DOHH2 (cell line): ENCODE results near the gene TC2N.

Source experiments
- H3F3A ChIP-seq: fragments of 200-600 bp; sonication (generic), shearing (Covaris generic); 2 replicates; pipeline ENCODE4 v1.6.0; 2016; ENCODE audit warnings: antibody characterized with exemption, mild to moderate bottlenecking; ENCODE audit not compliant: control insufficient read depth, insufficient read depth
- H3K27ac ChIP-seq: fragments of 200-600 bp; sonication (generic); 2 replicates; pipeline ENCODE4 v1.5.1; 2014; ENCODE audit warnings: low read depth, mild to moderate bottlenecking, low read length, moderate library complexity
- H3K27me3 ChIP-seq: fragments of 200-600 bp; sonication (generic); 2 replicates; pipeline ENCODE4 v1.6.1; 2014; ENCODE audit warnings: mild to moderate bottlenecking, low read length, mixed read lengths; ENCODE audit not compliant: control insufficient read depth
- H3K36me3 ChIP-seq: fragments of 200-600 bp; sonication (generic); 2 replicates; pipeline ENCODE4 v1.6.1; 2014; ENCODE audit warnings: mild to moderate bottlenecking, low read length, moderate library complexity, mixed read lengths; ENCODE audit not compliant: control insufficient read depth
- H3K4me1 ChIP-seq: fragments of 200-600 bp; sonication (generic); 2 replicates; pipeline ENCODE4 v1.6.1; 2014; ENCODE audit warnings: mild to moderate bottlenecking, low read length, mixed read lengths; ENCODE audit not compliant: control insufficient read depth
- H3K4me2 ChIP-seq: fragments of 200-600 bp; sonication (generic); 2 replicates; pipeline ENCODE4 v1.6.0; 2014; ENCODE audit warnings: mild to moderate bottlenecking, low read length, moderate library complexity
- H3K4me3 ChIP-seq: fragments of 200-600 bp; sonication (generic); 2 replicates; pipeline ENCODE4 v1.5.1; 2014; ENCODE audit warnings: mild to moderate bottlenecking, low read length, mixed read lengths
- H3K79me2 ChIP-seq: fragments of 200-600 bp; sonication (generic); 2 replicates; pipeline ENCODE4 v1.6.1; 2014; ENCODE audit warnings: mild to moderate bottlenecking, low read length, mixed read lengths; ENCODE audit not compliant: control insufficient read depth
- H3K9me2 ChIP-seq: fragments of 200-600 bp; sonication (generic); replicated peaks from 2 replicates; pipeline ENCODE4 v1.6.1; 2014; ENCODE audit warnings: mild to moderate bottlenecking, low read length, mixed read lengths; ENCODE audit not compliant: control insufficient read depth
- H3K9me3 ChIP-seq: fragments of 200-600 bp; sonication (generic); 2 replicates; pipeline ENCODE4 v1.6.1; 2014; ENCODE audit warnings: antibody characterized with exemption, low read length, mixed read lengths; ENCODE audit not compliant: control insufficient read depth, insufficient read depth
- H4K20me1 ChIP-seq: fragments of 200-600 bp; sonication (generic); 2 replicates; pipeline ENCODE4 v1.6.0; 2014; ENCODE audit warnings: low read depth, mild to moderate bottlenecking, antibody characterized with exemption, low read length, moderate library complexity; ENCODE audit not compliant: control insufficient read depth, insufficient read depth
- EZH2phosphoT487 ChIP-seq: fragments of 200-600 bp; sonication (generic); IDR thresholded peaks from 2 replicates; pipeline ENCODE4 v1.6.1; 2017; ENCODE audit warnings: borderline replicate concordance, mild to moderate bottlenecking, antibody characterized with exemption, low read length, moderate library complexity, mixed read lengths
- TF ChIP-seq, protein P1 (sequence below): fragments of 200-600 bp; sonication (generic); IDR thresholded peaks from one replicate; pipeline ENCODE4 v1.5.1; 2014; ENCODE audit warnings: antibody characterized with exemption, mild to moderate bottlenecking, low read depth, low read length; ENCODE audit not compliant: poor library complexity, severe bottlenecking

Gene TC2N

DNA sequence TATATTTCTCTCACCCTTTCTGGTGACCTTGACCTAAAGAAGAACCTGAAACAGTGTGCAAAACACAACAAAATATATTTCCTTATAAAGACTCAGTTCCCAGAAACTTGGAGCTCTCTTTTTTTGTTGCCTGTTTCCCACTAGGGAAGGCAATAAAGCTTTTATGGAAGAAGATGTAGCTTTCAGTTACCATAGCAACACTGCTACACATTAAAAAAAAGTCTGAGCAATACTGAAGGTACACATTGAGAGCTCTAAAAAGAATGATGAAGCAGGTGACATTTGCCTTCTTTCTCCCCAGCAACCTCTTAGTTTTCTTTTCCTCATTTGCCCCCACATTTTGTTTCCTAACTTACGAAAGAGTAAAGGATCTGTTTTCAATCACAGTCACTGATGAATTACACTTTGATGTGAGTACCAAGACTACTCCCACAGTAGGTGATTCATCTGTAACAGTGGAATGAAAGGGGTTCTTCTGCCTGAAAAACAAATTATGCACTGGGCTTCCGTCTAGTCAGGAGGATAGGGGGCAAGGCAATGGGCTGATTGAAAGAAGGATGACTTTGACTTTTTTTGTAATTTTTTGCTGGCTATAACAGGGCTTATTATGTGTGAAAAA is 134.4 kb downstream of the TC2N start:
- Histone ChIP-seq H3F3A (no peaks in the 10 kb centered on the region), H3K36me3 (no peaks in the 10 kb centered on the region), H3K4me2 (no peak overlapping the region), H3K4me3 (no peak overlapping the region), H4K20me1 (no peaks in the 10 kb centered on the region), H3K9me2 (no peaks in the 10 kb centered on the region), H3K4me1 (no peaks in the 10 kb centered on the region), H3K27ac (no peak overlapping the region), H3K27me3 (no peaks in the 10 kb centered on the region), H3K79me2 (no peaks in the 10 kb centered on the region), H3K9me3 (no peaks in the 10 kb centered on the region)
- TF ChIP-seq, protein P1, sequence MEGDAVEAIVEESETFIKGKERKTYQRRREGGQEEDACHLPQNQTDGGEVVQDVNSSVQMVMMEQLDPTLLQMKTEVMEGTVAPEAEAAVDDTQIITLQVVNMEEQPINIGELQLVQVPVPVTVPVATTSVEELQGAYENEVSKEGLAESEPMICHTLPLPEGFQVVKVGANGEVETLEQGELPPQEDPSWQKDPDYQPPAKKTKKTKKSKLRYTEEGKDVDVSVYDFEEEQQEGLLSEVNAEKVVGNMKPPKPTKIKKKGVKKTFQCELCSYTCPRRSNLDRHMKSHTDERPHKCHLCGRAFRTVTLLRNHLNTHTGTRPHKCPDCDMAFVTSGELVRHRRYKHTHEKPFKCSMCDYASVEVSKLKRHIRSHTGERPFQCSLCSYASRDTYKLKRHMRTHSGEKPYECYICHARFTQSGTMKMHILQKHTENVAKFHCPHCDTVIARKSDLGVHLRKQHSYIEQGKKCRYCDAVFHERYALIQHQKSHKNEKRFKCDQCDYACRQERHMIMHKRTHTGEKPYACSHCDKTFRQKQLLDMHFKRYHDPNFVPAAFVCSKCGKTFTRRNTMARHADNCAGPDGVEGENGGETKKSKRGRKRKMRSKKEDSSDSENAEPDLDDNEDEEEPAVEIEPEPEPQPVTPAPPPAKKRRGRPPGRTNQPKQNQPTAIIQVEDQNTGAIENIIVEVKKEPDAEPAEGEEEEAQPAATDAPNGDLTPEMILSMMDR = no peak
- TF ChIP-seq EZH2phosphoT487 = no peak

- H3F3A ChIP-seq = no peaks in the 10 kb centered on the region
- no peaks in the 10 kb centered on the region for H3K9me3 ChIP-seq
- H3K36me3 ChIP-seq = no peaks in the 10 kb centered on the region
- no peaks in the 10 kb centered on the region for H3K4me1 ChIP-seq
- no peak overlapping the region for H3K27ac ChIP-seq
- no peak overlapping the region for H3K4me3 ChIP-seq
- H3K27me3 ChIP-seq = no peaks in the 10 kb centered on the region
- TF ChIP-seq, protein P1 = no peak
- no peak for TF ChIP-seq EZH2phosphoT487
- no peaks in the 10 kb centered on the region for H4K20me1 ChIP-seq
- H3K4me2 ChIP-seq = no peak overlapping the region
- H3K9me2 ChIP-seq = no peaks in the 10 kb centered on the region
- H3K79me2 ChIP-seq = no peaks in the 10 kb centered on the region
Observed at GRCh38 chr14:91732439-91732838, 134.9 kb downstream of the TC2N start.

DNA sequence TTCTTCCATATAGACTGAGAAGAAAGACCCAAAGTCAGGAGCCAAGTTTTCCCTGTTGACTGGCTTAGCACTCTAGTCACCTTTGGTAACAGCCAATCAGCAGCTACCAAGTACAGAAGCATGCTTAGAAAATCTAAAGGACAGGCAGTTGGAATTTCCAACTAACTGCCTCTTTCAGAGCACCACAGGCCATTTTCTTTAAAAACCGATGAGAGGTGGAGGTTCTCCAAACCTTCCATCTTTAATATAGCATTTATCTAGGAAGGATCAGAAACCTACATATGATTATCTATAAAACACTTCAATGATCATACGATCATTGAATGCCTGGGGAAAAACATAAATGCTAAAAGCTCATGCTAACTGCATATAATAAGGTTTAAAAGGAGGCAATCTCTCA is 135.3 kb downstream of the TC2N start, which contains the start of gene CATSPERB:
CATSPERB (minus strand) TSS at position 101 of the 400 bp plus-strand sequence. CDS start 2,607 bp downstream, outside the sequence.
- no peak within 1 kb of the TSS for H3K4me2 ChIP-seq
- no peak within 1 kb of the TSS for H3K4me3 ChIP-seq
- no peaks in the 10 kb centered on the region for H3K4me1 ChIP-seq
- H3K9me2 ChIP-seq = no peaks in the 10 kb centered on the region
- H3K27ac ChIP-seq = no peak within 1 kb of the TSS
- H4K20me1 ChIP-seq = no peaks in the 10 kb centered on the region
- no peaks in the 10 kb centered on the region for H3F3A ChIP-seq
- H3K79me2 ChIP-seq = no peaks in the 10 kb centered on the region
- H3K27me3 ChIP-seq = no peaks in the 10 kb centered on the region
- no peaks in the 10 kb centered on the region for H3K36me3 ChIP-seq
- TF ChIP-seq EZH2phosphoT487 = no peak
- TF ChIP-seq, protein P1 = no peak
- no peaks in the 10 kb centered on the region for H3K9me3 ChIP-seq
